Left renal cortex interstitium (tissue), 4 donors: ENCODE data around the gene FOXP2. TPM values are rescaled to one million over a fixed set of nuclear protein-coding genes. Genes with fewer than 3 reads are reported as not detected.
A peak's percentile ranks its signal among the peaks of the same experiment; 100 is the strongest.
"Not testable (repeated sequence)": the region's sequence is repeated elsewhere in the genome, so short reads cannot be mapped to it uniquely, and the experiment has no call there.

Experiments used
- DNase-seq, 4 donors: peaks; one replicate each; pipeline ENCODE4 v3.0.0-alpha.2; 2013; ENCODE audit warnings: low read depth in 4 of 4, low spot score in 2 of 4, missing footprints in 1 of 4
- polyA plus RNA-seq, 4 donors: library from polyadenylated mRNA; unstranded; fragments of 120-200 nt; gene quantifications; one replicate each; pipeline ENCODE4 v1.2.1, GENCODE V29; 2013; ENCODE audit not compliant: insufficient read length in 4 of 4

FOXP2 gene
- polyA plus RNA-seq, 4 donors: 9.8 to 14.9 (median 12.6) TPM

- no peak for DNase-seq
These were observed 74.1 kb downstream of the FOXP2 start for GRCh38 chr7:114488696-114489095.

GRCh38 chr7:114497491-114497890, 82.9 kb downstream of the FOXP2 start:
- DNase-seq: not testable (repeated sequence)

- no peak for DNase-seq
These were observed 88.0 kb downstream of the FOXP2 start for GRCh38 chr7:114502454-114503254.

- DNase-seq: no peak
These were observed 90.0 kb downstream of the FOXP2 start for GRCh38 chr7:114504586-114504985.

- DNase-seq: no peak
These were observed 92.8 kb downstream of the FOXP2 start for GRCh38 chr7:114507381-114507780.

GRCh38 chr7:114508086-114508485, 93.5 kb downstream of the FOXP2 start:
- DNase-seq: no peak

GRCh38 chr7:114510824-114511223, 96.2 kb downstream of the FOXP2 start:
- DNase-seq: not testable (repeated sequence)

- no peak for DNase-seq
These were observed 104.6 kb downstream of the FOXP2 start for GRCh38 chr7:114519240-114519639.

GRCh38 chr7:114522081-114522480, 107.5 kb downstream of the FOXP2 start:
- no peak for DNase-seq

- no peak for DNase-seq
These were observed 113.0 kb downstream of the FOXP2 start for GRCh38 chr7:114527589-114527988.

GRCh38 chr7:114530057-114530611, 115.5 kb downstream of the FOXP2 start:
- DNase-seq: no peak

GRCh38 chr7:114531326-114531725, 116.7 kb downstream of the FOXP2 start:
- no peak for DNase-seq

GRCh38 chr7:114533131-114533530, 118.5 kb downstream of the FOXP2 start:
- DNase-seq: no peak

GRCh38 chr7:114534953-114535352, 120.3 kb downstream of the FOXP2 start:
- DNase-seq: no peak

GRCh38 chr7:114539575-114539974, 125.0 kb downstream of the FOXP2 start:
- peak in 1 of 4 donors; percentile 10 for DNase-seq

- no peak for DNase-seq
These were observed 125.7 kb downstream of the FOXP2 start for GRCh38 chr7:114540291-114540690.

GRCh38 chr7:114547346-114547745, 132.7 kb downstream of the FOXP2 start:
- not testable (repeated sequence) for DNase-seq

GRCh38 chr7:114548081-114548980, 133.7 kb downstream of the FOXP2 start:
- no peak for DNase-seq

- no peak for DNase-seq
These were observed 140.3 kb downstream of the FOXP2 start for GRCh38 chr7:114554781-114555537.

- DNase-seq: no peak
These were observed 152.8 kb downstream of the FOXP2 start for GRCh38 chr7:114567416-114567815.
